ACC112 (cell line): ENCODE results near the gene LMX1A.

Experiments used
- H2AFZ ChIP-seq: fragments of 200-600 bp; sonication (generic); one replicate; pipeline ENCODE4 v1.6.0; 2017; ENCODE audit warnings: antibody characterized with exemption, low read length; ENCODE audit not compliant: unreplicated experiment
- H3K27ac ChIP-seq: fragments of 200-600 bp; sonication (generic); 2 replicates; pipeline ENCODE4 v1.5.1; 2014; ENCODE audit warnings: low read depth, mild to moderate bottlenecking, antibody characterized with exemption, low read length, moderate library complexity
- H3K27me3 ChIP-seq: fragments of 200-600 bp; sonication (generic); 2 replicates; pipeline ENCODE4 v1.6.1; 2014; ENCODE audit warnings: mild to moderate bottlenecking, antibody characterized with exemption, low read length, moderate library complexity, mixed read lengths; ENCODE audit not compliant: insufficient read depth
- H3K36me3 ChIP-seq: fragments of 200-600 bp; sonication (generic); 2 replicates; pipeline ENCODE4 v1.6.1; 2016; ENCODE audit warnings: mild to moderate bottlenecking, antibody characterized with exemption, low read length, moderate library complexity, mixed read lengths; ENCODE audit not compliant: insufficient read depth
- H3K4me1 ChIP-seq: fragments of 200-600 bp; sonication (generic); one replicate; pipeline ENCODE4 v1.6.1; 2016; ENCODE audit warnings: low read length, mixed read lengths; ENCODE audit not compliant: insufficient read depth, unreplicated experiment, control insufficient read depth
- H3K4me3 ChIP-seq: fragments of 200-600 bp; sonication (generic); 2 replicates; pipeline ENCODE4 v1.5.1; 2014; ENCODE audit warnings: mild to moderate bottlenecking, low read depth, low read length
- H3K79me2 ChIP-seq: fragments of 200-600 bp; sonication (generic); one replicate; pipeline ENCODE4 v1.6.0; 2016; ENCODE audit warnings: low read length; ENCODE audit not compliant: control insufficient read depth, unreplicated experiment, insufficient read depth

Gene LMX1A

GRCh38 chr1:165345502-165345901 lies 11.0 kb downstream of the LMX1A start:
- Histone ChIP-seq H3K4me3 (no peak overlapping the region), H3K27me3 (peaks cover 80% of the 10 kb centered on the region), H3K27ac (no peak overlapping the region), H2AFZ (no peak overlapping the region), H3K79me2 (no peaks in the 10 kb centered on the region), H3K36me3 (no peaks in the 10 kb centered on the region), H3K4me1 (no peaks in the 10 kb centered on the region)

GRCh38 chr1:165344736-165345135 lies 11.8 kb downstream of the LMX1A start:
- H3K4me1 ChIP-seq, result no peaks in the 10 kb centered on the region
- H3K27ac ChIP-seq, result no peak overlapping the region
- H3K4me3 ChIP-seq, result no peak overlapping the region
- no peaks in the 10 kb centered on the region for H3K36me3 ChIP-seq
- no peak overlapping the region for H2AFZ ChIP-seq
- no peaks in the 10 kb centered on the region for H3K79me2 ChIP-seq
- peaks cover 75% of the 10 kb centered on the region for H3K27me3 ChIP-seq

- H3K27ac ChIP-seq, result no peak overlapping the region
- peaks cover 71% of the 10 kb centered on the region for H3K27me3 ChIP-seq
- no peak overlapping the region for H2AFZ ChIP-seq
- no peaks in the 10 kb centered on the region for H3K36me3 ChIP-seq
- no peaks in the 10 kb centered on the region for H3K79me2 ChIP-seq
- no peaks in the 10 kb centered on the region for H3K4me1 ChIP-seq
- no peak overlapping the region for H3K4me3 ChIP-seq
Measured at GRCh38 chr1:165344198-165344597, 12.3 kb downstream of the LMX1A start.

- Histone ChIP-seq H3K36me3 (no peaks in the 10 kb centered on the region), H3K4me1 (no peaks in the 10 kb centered on the region), H3K79me2 (no peaks in the 10 kb centered on the region), H3K27me3 (peaks cover 55% of the 10 kb centered on the region), H2AFZ (no peak overlapping the region), H3K4me3 (no peak overlapping the region), H3K27ac (no peak overlapping the region)
Measured at GRCh38 chr1:165342587-165342986, 13.9 kb downstream of the LMX1A start.

- Histone ChIP-seq H3K4me3 (no peak overlapping the region), H3K36me3 (no peaks in the 10 kb centered on the region), H2AFZ (no peak overlapping the region), H3K79me2 (no peaks in the 10 kb centered on the region), H3K4me1 (no peaks in the 10 kb centered on the region), H3K27ac (no peak overlapping the region), H3K27me3 (peaks cover 50% of the 10 kb centered on the region)
Measured at GRCh38 chr1:165342168-165342567, 14.3 kb downstream of the LMX1A start.

GRCh38 chr1:165339164-165339563 lies 17.4 kb downstream of the LMX1A start:
- no peaks in the 10 kb centered on the region for H3K4me1 ChIP-seq
- no peak overlapping the region for H2AFZ ChIP-seq
- H3K79me2 ChIP-seq, result no peaks in the 10 kb centered on the region
- H3K36me3 ChIP-seq, result no peaks in the 10 kb centered on the region
- no peak overlapping the region for H3K4me3 ChIP-seq
- peaks cover 36% of the 10 kb centered on the region for H3K27me3 ChIP-seq
- H3K27ac ChIP-seq, result no peak overlapping the region

- Histone ChIP-seq H3K36me3 (no peaks in the 10 kb centered on the region), H3K27ac (no peak overlapping the region), H2AFZ (no peak overlapping the region), H3K4me1 (no peaks in the 10 kb centered on the region), H3K4me3 (no peak overlapping the region), H3K27me3 (peaks cover 36% of the 10 kb centered on the region), H3K79me2 (no peaks in the 10 kb centered on the region)
Measured at GRCh38 chr1:165330483-165330882, 26.0 kb downstream of the LMX1A start.

GRCh38 chr1:165329104-165329503 lies 27.4 kb downstream of the LMX1A start:
- H3K27me3 ChIP-seq, result peaks cover 34% of the 10 kb centered on the region; the same call in 1 of the 2 replicates
- no peaks in the 10 kb centered on the region for H3K36me3 ChIP-seq
- H3K79me2 ChIP-seq, result no peaks in the 10 kb centered on the region
- H3K4me1 ChIP-seq, result no peaks in the 10 kb centered on the region
- H3K27ac ChIP-seq, result no peak overlapping the region
- H3K4me3 ChIP-seq, result no peak overlapping the region
- H2AFZ ChIP-seq, result no peak overlapping the region

- Histone ChIP-seq H2AFZ (no peak overlapping the region), H3K4me3 (no peak overlapping the region), H3K27ac (no peak overlapping the region), H3K4me1 (no peaks in the 10 kb centered on the region), H3K27me3 (peaks cover 32% of the 10 kb centered on the region; the same call in 1 of the 2 replicates), H3K36me3 (no peaks in the 10 kb centered on the region), H3K79me2 (no peaks in the 10 kb centered on the region)
Measured at GRCh38 chr1:165328136-165328535, 28.4 kb downstream of the LMX1A start.

- H3K4me3 ChIP-seq, result no peak overlapping the region
- H3K36me3 ChIP-seq, result no peaks in the 10 kb centered on the region
- H2AFZ ChIP-seq, result no peak overlapping the region
- H3K79me2 ChIP-seq, result no peaks in the 10 kb centered on the region
- H3K27ac ChIP-seq, result no peak overlapping the region
- H3K4me1 ChIP-seq, result no peaks in the 10 kb centered on the region
- peaks cover 30% of the 10 kb centered on the region; the same call in 1 of the 2 replicates for H3K27me3 ChIP-seq
Measured at GRCh38 chr1:165327538-165327937, 29.0 kb downstream of the LMX1A start.

- Histone ChIP-seq H3K36me3 (no peaks in the 10 kb centered on the region), H3K27ac (no peak overlapping the region), H3K79me2 (no peaks in the 10 kb centered on the region), H2AFZ (no peak overlapping the region), H3K4me1 (no peaks in the 10 kb centered on the region), H3K4me3 (no peak overlapping the region), H3K27me3 (peaks cover 32% of the 10 kb centered on the region; the same call in 1 of the 2 replicates)
Measured at GRCh38 chr1:165325460-165326203, 30.9 kb downstream of the LMX1A start.
